HepG2 (cell line): Measurements from ENCODE around the gene NUDT21. TPM values are rescaled to one million over a fixed set of nuclear protein-coding genes. Genes with fewer than 3 reads are reported as not detected.
A peak's percentile ranks its signal among the peaks of the same experiment; 100 is the strongest.

ENCODE experiments used
- KLF12 ChIP-seq: sonication (generic); formaldehyde crosslinking; IDR thresholded peaks from 2 replicates; pipeline ENCODE4 v1.4.0; 2020; ENCODE audit warnings: missing genetic modification reagents, borderline replicate concordance
- LCORL ChIP-seq, 2 experiments: fragments of 450-650 bp in 1 of 2; sonication (generic) in 1 of 2; formaldehyde crosslinking in 1 of 2; IDR thresholded peaks; 2 replicates each; pipeline versions ENCODE4 v1.5.0 to v1.6.1; 2017 to 2020; ENCODE audit warnings: antibody characterized with exemption in 1 of 2, missing genetic modification reagents in 1 of 2
- NAIF1 ChIP-seq: sonication (generic); formaldehyde crosslinking; IDR thresholded peaks from 2 replicates; pipeline ENCODE4 v1.5.0; 2020; ENCODE audit warnings: mild to moderate bottlenecking, missing genetic modification reagents, borderline replicate concordance
- ZNF720 ChIP-seq: sonication (generic); formaldehyde crosslinking; IDR thresholded peaks from 2 replicates; pipeline ENCODE4 v1.4.0; 2020; ENCODE audit warnings: missing genetic modification reagents
- ZNF839 ChIP-seq: sonication (generic); formaldehyde crosslinking; IDR thresholded peaks from 2 replicates; pipeline ENCODE4 v1.4.0; 2020; ENCODE audit warnings: missing genetic modification reagents, mild to moderate bottlenecking, borderline replicate concordance
- polyA plus RNA-seq, 8 experiments: library from polyadenylated mRNA; depleted of rRNA in 3 of 8; stranded (reverse) in 7 of 8; unstranded in 1 of 8; fragments of >200 nt; fragmentation: Illumina TruSeq in 4 of 8; extraction: Trizol in 4 of 8; gene quantifications; 2 replicates each; pipeline versions ENCODE4 v1.2.1 to v1.2.3, GENCODE V29; 2011 to 2016; ENCODE audit warnings: low read depth in 4 of 8, missing spikeins in 1 of 8, mixed read lengths in 1 of 8; ENCODE audit not compliant: insufficient read depth in 1 of 8
- total RNA-seq, 5 experiments: library from RNA; depleted of rRNA; stranded (reverse); fragments of >200 nt; fragmentation: Illumina TruSeq; extraction: Trizol; gene quantifications; 2 replicates each; pipeline ENCODE4 v1.2.3, GENCODE V29; 2016; ENCODE audit warnings: low read depth in 1 of 5
- TF ChIP-seq, protein P1 (sequence below): IDR thresholded peaks from 2 replicates; pipeline ENCODE4 v1.6.1; 2012; ENCODE audit warnings: low read length, improper control_type of control experiment
- TF ChIP-seq, protein P2 (sequence below): sonication (generic); formaldehyde crosslinking; IDR thresholded peaks from 2 replicates; pipeline ENCODE4 v1.4.0; 2020; ENCODE audit warnings: missing genetic modification reagents; ENCODE audit errors: not compliant biosample characterization
- TF ChIP-seq, protein P3 (sequence below): IDR thresholded peaks from 2 replicates; pipeline ENCODE4 v1.6.1; 2012; ENCODE audit warnings: inconsistent platforms
- TF ChIP-seq, protein P4 (sequence below): sonication (generic); formaldehyde crosslinking; IDR thresholded peaks from 2 replicates; pipeline ENCODE4 v1.8.0; 2022; ENCODE audit warnings: missing genetic modification reagents, mild to moderate bottlenecking, borderline replicate concordance
- TF ChIP-seq, protein P5 (sequence below): IDR thresholded peaks from 2 replicates; pipeline ENCODE4 v1.6.1; 2016; ENCODE audit warnings: missing biosample characterization, missing genetic modification reagents, low read depth
- TF ChIP-seq, protein P6 (sequence below): sonication (generic); formaldehyde crosslinking; IDR thresholded peaks from 2 replicates; pipeline ENCODE4 v1.8.0; 2022; ENCODE audit warnings: missing genetic modification reagents, mild to moderate bottlenecking, moderate library complexity, borderline replicate concordance

NUDT21 gene
- total and polyA plus RNA-seq, 2 of the 13 experiments (the other 11 are each of a cell fraction or from before 2014, with no cell fraction given), result 177 to 210 TPM

DNA sequence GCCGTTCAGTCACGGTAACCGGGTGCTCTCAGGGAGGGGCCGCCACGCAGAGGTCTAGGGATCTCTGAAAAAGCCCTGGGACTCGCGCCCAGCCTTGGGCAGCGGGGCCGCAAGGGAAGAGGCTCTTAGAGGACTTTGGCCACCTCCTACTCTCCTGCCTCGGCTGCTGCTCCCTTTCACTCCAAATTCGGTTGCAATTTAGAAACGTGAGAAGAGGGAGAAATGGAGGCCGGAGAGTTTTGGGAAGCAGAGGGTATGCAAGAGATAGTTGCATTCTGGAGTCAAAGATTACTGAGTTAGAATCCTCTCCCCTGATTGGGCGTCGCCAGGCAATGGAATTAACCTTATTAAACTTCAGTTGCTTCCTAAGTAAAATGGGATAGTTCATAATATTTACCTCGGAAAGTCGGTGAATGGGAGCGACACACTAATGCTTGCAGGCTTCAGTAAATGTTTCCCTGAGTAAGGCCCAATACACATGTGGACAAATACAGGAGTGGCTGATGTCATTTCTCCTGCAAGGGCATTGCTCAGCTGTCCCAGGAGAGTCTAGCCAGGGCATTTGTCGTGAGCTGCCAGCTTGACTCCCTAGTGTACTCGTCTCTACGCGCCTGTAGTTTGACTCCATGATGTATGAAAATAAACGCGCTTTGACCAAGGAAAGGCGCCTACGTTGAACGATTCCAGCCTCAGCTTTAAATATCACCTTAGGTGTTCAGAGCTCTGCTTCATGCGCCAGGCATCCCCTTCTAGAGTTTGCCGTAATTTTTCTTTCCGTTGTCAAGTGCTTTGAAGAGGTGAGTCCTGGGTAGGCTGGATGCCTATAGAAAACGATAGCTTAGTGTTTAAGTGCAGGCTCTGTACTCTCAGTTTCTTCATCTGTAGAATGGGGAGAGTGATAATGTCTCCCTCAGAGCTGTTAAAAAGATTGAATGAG lies 889 bp upstream of the NUDT21 start (continued):
- no peak for TF ChIP-seq LCORL (IDR thresholded peaks at IDR 0.05)
- TF ChIP-seq LCORL (CRISPR knock-in tag; IDR thresholded peaks at IDR 0.05), result no peak; the same call in 1 of the 2 replicates
- TF ChIP-seq, protein P1, sequence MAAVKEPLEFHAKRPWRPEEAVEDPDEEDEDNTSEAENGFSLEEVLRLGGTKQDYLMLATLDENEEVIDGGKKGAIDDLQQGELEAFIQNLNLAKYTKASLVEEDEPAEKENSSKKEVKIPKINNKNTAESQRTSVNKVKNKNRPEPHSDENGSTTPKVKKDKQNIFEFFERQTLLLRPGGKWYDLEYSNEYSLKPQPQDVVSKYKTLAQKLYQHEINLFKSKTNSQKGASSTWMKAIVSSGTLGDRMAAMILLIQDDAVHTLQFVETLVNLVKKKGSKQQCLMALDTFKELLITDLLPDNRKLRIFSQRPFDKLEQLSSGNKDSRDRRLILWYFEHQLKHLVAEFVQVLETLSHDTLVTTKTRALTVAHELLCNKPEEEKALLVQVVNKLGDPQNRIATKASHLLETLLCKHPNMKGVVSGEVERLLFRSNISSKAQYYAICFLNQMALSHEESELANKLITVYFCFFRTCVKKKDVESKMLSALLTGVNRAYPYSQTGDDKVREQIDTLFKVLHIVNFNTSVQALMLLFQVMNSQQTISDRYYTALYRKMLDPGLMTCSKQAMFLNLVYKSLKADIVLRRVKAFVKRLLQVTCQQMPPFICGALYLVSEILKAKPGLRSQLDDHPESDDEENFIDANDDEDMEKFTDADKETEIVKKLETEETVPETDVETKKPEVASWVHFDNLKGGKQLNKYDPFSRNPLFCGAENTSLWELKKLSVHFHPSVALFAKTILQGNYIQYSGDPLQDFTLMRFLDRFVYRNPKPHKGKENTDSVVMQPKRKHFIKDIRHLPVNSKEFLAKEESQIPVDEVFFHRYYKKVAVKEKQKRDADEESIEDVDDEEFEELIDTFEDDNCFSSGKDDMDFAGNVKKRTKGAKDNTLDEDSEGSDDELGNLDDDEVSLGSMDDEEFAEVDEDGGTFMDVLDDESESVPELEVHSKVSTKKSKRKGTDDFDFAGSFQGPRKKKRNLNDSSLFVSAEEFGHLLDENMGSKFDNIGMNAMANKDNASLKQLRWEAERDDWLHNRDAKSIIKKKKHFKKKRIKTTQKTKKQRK, result no peak
- TF ChIP-seq ZNF720 (CRISPR knock-in tag), result no peak
- TF ChIP-seq KLF12 (CRISPR knock-in tag), result no peak
- TF ChIP-seq, protein P2, sequence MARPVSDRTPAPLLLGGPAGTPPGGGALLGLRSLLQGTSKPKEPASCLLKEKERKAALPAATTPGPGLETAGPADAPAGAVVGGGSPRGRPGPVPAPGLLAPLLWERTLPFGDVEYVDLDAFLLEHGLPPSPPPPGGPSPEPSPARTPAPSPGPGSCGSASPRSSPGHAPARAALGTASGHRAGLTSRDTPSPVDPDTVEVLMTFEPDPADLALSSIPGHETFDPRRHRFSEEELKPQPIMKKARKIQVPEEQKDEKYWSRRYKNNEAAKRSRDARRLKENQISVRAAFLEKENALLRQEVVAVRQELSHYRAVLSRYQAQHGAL, result no peak
- TF ChIP-seq NAIF1 (CRISPR knock-in tag), result no peak
- TF ChIP-seq, protein P3, sequence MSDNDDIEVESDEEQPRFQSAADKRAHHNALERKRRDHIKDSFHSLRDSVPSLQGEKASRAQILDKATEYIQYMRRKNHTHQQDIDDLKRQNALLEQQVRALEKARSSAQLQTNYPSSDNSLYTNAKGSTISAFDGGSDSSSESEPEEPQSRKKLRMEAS, result peak; percentile 36
- no peak for TF ChIP-seq ZNF839 (CRISPR knock-in tag)
- TF ChIP-seq, protein P4, sequence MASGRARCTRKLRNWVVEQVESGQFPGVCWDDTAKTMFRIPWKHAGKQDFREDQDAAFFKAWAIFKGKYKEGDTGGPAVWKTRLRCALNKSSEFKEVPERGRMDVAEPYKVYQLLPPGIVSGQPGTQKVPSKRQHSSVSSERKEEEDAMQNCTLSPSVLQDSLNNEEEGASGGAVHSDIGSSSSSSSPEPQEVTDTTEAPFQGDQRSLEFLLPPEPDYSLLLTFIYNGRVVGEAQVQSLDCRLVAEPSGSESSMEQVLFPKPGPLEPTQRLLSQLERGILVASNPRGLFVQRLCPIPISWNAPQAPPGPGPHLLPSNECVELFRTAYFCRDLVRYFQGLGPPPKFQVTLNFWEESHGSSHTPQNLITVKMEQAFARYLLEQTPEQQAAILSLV (CRISPR knock-in tag), result no peak
- TF ChIP-seq, protein P5, sequence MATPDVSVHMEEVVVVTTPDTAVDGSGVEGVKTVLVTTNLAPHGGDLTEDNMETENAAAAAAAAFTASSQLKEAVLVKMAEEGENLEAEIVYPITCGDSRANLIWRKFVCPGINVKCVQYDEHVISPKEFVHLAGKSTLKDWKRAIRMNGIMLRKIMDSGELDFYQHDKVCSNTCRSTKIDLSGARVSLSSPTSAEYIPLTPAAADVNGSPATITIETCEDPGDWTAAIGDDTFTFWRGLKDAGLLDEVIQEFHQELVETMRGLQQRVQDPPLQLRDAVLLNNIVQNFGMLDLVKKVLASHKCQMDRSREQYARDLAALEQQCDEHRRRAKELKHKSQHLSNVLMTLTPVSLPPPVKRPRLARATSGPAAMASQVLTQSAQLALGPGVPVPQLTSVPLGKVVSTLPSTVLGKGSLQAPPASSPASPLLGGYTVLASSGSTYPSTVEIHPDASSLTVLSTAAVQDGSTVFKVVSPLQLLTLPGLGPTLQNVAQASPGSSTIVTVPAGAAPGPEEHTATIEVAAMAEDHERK, result no peak
- TF ChIP-seq, protein P6, sequence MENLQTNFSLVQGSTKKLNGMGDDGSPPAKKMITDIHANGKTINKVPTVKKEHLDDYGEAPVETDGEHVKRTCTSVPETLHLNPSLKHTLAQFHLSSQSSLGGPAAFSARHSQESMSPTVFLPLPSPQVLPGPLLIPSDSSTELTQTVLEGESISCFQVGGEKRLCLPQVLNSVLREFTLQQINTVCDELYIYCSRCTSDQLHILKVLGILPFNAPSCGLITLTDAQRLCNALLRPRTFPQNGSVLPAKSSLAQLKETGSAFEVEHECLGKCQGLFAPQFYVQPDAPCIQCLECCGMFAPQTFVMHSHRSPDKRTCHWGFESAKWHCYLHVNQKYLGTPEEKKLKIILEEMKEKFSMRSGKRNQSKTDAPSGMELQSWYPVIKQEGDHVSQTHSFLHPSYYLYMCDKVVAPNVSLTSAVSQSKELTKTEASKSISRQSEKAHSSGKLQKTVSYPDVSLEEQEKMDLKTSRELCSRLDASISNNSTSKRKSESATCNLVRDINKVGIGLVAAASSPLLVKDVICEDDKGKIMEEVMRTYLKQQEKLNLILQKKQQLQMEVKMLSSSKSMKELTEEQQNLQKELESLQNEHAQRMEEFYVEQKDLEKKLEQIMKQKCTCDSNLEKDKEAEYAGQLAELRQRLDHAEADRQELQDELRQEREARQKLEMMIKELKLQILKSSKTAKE (CRISPR knock-in tag), result no peak
